Left colon (tissue), 2 donors: ENCODE results near the gene THSD7A. TPM values are rescaled to one million over a fixed set of nuclear protein-coding genes. Genes with fewer than 3 reads are reported as not detected.
A peak's percentile ranks its signal among the peaks of the same experiment; 100 is the strongest.

ENCODE experiments used
- ATAC-seq: fragments of 200-7000 bp; cut with Tn5 transposase; one replicate; pipeline ENCODE4 v1.9.1; 2020; ENCODE audit warnings: mild to moderate bottlenecking, moderate library complexity
- DNase-seq, 2 donors: peaks; one replicate each; pipeline ENCODE4 v3.0.0-alpha.2; 2020
- intact Hi-C, 2 donors: fragments of 100-400 bp; cut with DNase I in 1 of 2; cut with micrococcal nuclease in 1 of 2; formaldehyde crosslinking; loops; one replicate each; pipeline versions ENCODE4 v1.11.2 to v1.14.0; 2022; cut with DNase I, micrococcal nuclease
- long read RNA-seq: library from polyadenylated mRNA; unstranded; transcript quantifications from one replicate; pipeline ENCODE4 v2.0.0, GENCODE V29; 2021
- total RNA-seq, 2 donors: library from RNA; stranded (reverse); fragmentation: NEBNext Ultra II Directional; extraction: Animal tissue kit (Norgen Biotek cat#: 25700); gene quantifications; one replicate each; pipeline ENCODE4 v1.2.1, GENCODE V29; 2021
- donor health status: DM: no; HTN: no; CAD: no.
- donor health status: DM: yes; HTN: yes; CAD: no.

THSD7A gene
- total RNA-seq: 1 to 10 TPM; 1.6 to 1.7 TPM
- long read RNA-seq, partial matches to known transcripts: 1 of 1 reads
- long read RNA-seq, other reads (novel, unspliced or antisense): 0 of 1 reads

GRCh38 chr7:11831736-11832495 lies at the start of gene THSD7A:
Gene THSD7A, minus strand, starts transcription at chr7:11832198. Its CDS starts 252 bp downstream, at chr7:11831946.
- ATAC-seq: peak; percentile 96
- DNase-seq: peak in 1 of 2 donors; percentile 37
- intact Hi-C loops: no loop called here

GRCh38 chr7:11881680-11882079 lies 49.7 kb upstream of the THSD7A start:
- no peak for DNase-seq
- no peak for ATAC-seq
- intact Hi-C loops: no loop called here

GRCh38 chr7:11875635-11876034 lies 43.6 kb upstream of the THSD7A start:
- ATAC-seq: no peak
- DNase-seq: no peak
- intact Hi-C loops: loop anchor here in 1 of 2 donors (10.0 kb wide), 1 partner anchor 139 kb away; no protein-coding TSS in a partner anchor

- DNase-seq (no peak), ATAC-seq (no peak)
- intact Hi-C loops: no loop called here
Observed at GRCh38 chr7:11865671-11866070, 33.7 kb upstream of the THSD7A start.

- DNase-seq (no peak), ATAC-seq (no peak)
- intact Hi-C loops: no loop called here
Observed at GRCh38 chr7:11858622-11859302, 26.8 kb upstream of the THSD7A start.

GRCh38 chr7:11858026-11858425 lies 26.0 kb upstream of the THSD7A start:
- ATAC-seq: no peak
- intact Hi-C loops: no loop called here
- DNase-seq: no peak

GRCh38 chr7:11848251-11848650 lies 16.3 kb upstream of the THSD7A start:
- intact Hi-C loops: no loop called here
- ATAC-seq: no peak
- DNase-seq: no peak

- ATAC-seq (no peak), DNase-seq (no peak)
- intact Hi-C loops: no loop called here
Observed at GRCh38 chr7:11847336-11847735, 15.3 kb upstream of the THSD7A start.

- intact Hi-C loops: no loop called here
- ATAC-seq (no peak), DNase-seq (no peak)
Observed at GRCh38 chr7:11846361-11846955, 14.5 kb upstream of the THSD7A start.

- intact Hi-C loops: no loop called here
- DNase-seq (no peak), ATAC-seq (no peak)
Observed at GRCh38 chr7:11843113-11843765, 11.2 kb upstream of the THSD7A start.

- DNase-seq (no peak), ATAC-seq (no peak)
- intact Hi-C loops: no loop called here
Observed at GRCh38 chr7:11841657-11842056, 9.7 kb upstream of the THSD7A start.

- ATAC-seq (no peak), DNase-seq (no peak)
- intact Hi-C loops: no loop called here
Observed at GRCh38 chr7:11835260-11835659, 3.3 kb upstream of the THSD7A start.

- DNase-seq (no peak), ATAC-seq (no peak)
- intact Hi-C loops: no loop called here
Observed at GRCh38 chr7:11833431-11833830, 1.4 kb upstream of the THSD7A start.

- intact Hi-C loops: no loop called here
- DNase-seq (no peak), ATAC-seq (peak; percentile 32)
Observed at GRCh38 chr7:11831156-11831735, 752 bp downstream of the THSD7A start.

GRCh38 chr7:11830582-11831155 lies 1.3 kb downstream of the THSD7A start:
- DNase-seq (no peak), ATAC-seq (no peak)
- intact Hi-C loops: no loop called here

- intact Hi-C loops: no loop called here
- ATAC-seq (no peak), DNase-seq (no peak)
Observed at GRCh38 chr7:11829954-11830353, 2.0 kb downstream of the THSD7A start.

GRCh38 chr7:11819947-11820346 lies 12.1 kb downstream of the THSD7A start:
- intact Hi-C loops: no loop called here
- ATAC-seq (no peak), DNase-seq (no peak)

GRCh38 chr7:11819271-11819670 lies 12.7 kb downstream of the THSD7A start:
- ATAC-seq (no peak), DNase-seq (no peak)
- intact Hi-C loops: no loop called here

GRCh38 chr7:11818281-11818680 lies 13.7 kb downstream of the THSD7A start:
- ATAC-seq (no peak), DNase-seq (no peak)
- intact Hi-C loops: no loop called here
